HepG2 (cell line): ENCODE data around the gene CPT1B. TPM values are rescaled to one million over a fixed set of nuclear protein-coding genes. Genes with fewer than 3 reads are reported as not detected.
A peak's percentile ranks its signal among the peaks of the same experiment; 100 is the strongest.

Experiments used
- AKAP8 ChIP-seq: sonication (generic); formaldehyde crosslinking; IDR thresholded peaks from 2 replicates; pipeline ENCODE4 v1.5.1; 2020; ENCODE audit warnings: mild to moderate bottlenecking, missing genetic modification reagents
- CBX2 ChIP-seq, 2 experiments: fragments of 200-600 bp in 1 of 2; sonication (generic); formaldehyde crosslinking in 1 of 2; IDR thresholded peaks; 2 replicates each; pipeline versions ENCODE4 v1.7.0 to v1.8.1; 2018 to 2022; ENCODE audit warnings: low read depth in 2 of 2, low read length in 1 of 2, mild to moderate bottlenecking in 1 of 2, missing genetic modification reagents in 1 of 2
- CREM ChIP-seq, 2 experiments: sonication (generic) in 1 of 2; formaldehyde crosslinking in 1 of 2; IDR thresholded peaks; 2 replicates each; pipeline versions ENCODE4 v1.4.0 to v1.6.1; 2016 to 2020; ENCODE audit warnings: antibody characterized with exemption in 1 of 2, mild to moderate bottlenecking in 1 of 2, missing genetic modification reagents in 1 of 2
- MXI1 ChIP-seq: IDR thresholded peaks from 3 replicates; pipeline ENCODE4 v1.6.1; 2012; ENCODE audit warnings: low read depth, low read length, inconsistent platforms, borderline replicate concordance
- ONECUT2 ChIP-seq: sonication (generic); formaldehyde crosslinking; IDR thresholded peaks from 2 replicates; pipeline ENCODE4 v1.4.0; 2020; ENCODE audit warnings: missing genetic modification reagents
- PHF5A ChIP-seq: IDR thresholded peaks from one replicate; pipeline ENCODE4 v1.6.1; 2018; ENCODE audit warnings: low read depth, missing genetic modification reagents; ENCODE audit not compliant: unreplicated experiment
- SALL1 ChIP-seq: sonication (generic); formaldehyde crosslinking; IDR thresholded peaks from 2 replicates; pipeline ENCODE4 v1.8.0; 2022; ENCODE audit warnings: mild to moderate bottlenecking, missing genetic modification reagents
- ZBTB7B ChIP-seq: sonication (generic); formaldehyde crosslinking; IDR thresholded peaks from 2 replicates; pipeline ENCODE4 v1.4.0; 2020; ENCODE audit warnings: missing genetic modification reagents
- ZNF10 ChIP-seq: sonication (generic); formaldehyde crosslinking; IDR thresholded peaks from 2 replicates; pipeline ENCODE4 v1.4.0; 2020; ENCODE audit warnings: mild to moderate bottlenecking, low read depth, missing genetic modification reagents, borderline replicate concordance
- ZNF569 ChIP-seq: sonication (generic); formaldehyde crosslinking; IDR thresholded peaks from 2 replicates; pipeline ENCODE4 v1.5.0; 2020; ENCODE audit warnings: mild to moderate bottlenecking, missing genetic modification reagents, moderate library complexity, borderline replicate concordance
- ZNF605 ChIP-seq: sonication (generic); formaldehyde crosslinking; IDR thresholded peaks from 2 replicates; pipeline ENCODE4 v1.8.0; 2022; ENCODE audit warnings: mild to moderate bottlenecking, missing genetic modification reagents
- polyA plus RNA-seq, 8 experiments: library from polyadenylated mRNA; depleted of rRNA in 3 of 8; stranded (reverse) in 7 of 8; unstranded in 1 of 8; fragments of >200 nt; fragmentation: Illumina TruSeq in 4 of 8; extraction: Trizol in 4 of 8; gene quantifications; 2 replicates each; pipeline versions ENCODE4 v1.2.1 to v1.2.3, GENCODE V29; 2011 to 2016; ENCODE audit warnings: low read depth in 4 of 8, missing spikeins in 1 of 8, mixed read lengths in 1 of 8; ENCODE audit not compliant: insufficient read depth in 1 of 8
- total RNA-seq, 5 experiments: library from RNA; depleted of rRNA; stranded (reverse); fragments of >200 nt; fragmentation: Illumina TruSeq; extraction: Trizol; gene quantifications; 2 replicates each; pipeline ENCODE4 v1.2.3, GENCODE V29; 2016; ENCODE audit warnings: low read depth in 1 of 5
- TF ChIP-seq, protein P1 (sequence below): sonication (generic); formaldehyde crosslinking; IDR thresholded peaks from 2 replicates; pipeline ENCODE4 v1.4.0; 2020; ENCODE audit warnings: missing genetic modification reagents, borderline replicate concordance
- TF ChIP-seq, protein P2 (sequence below): sonication (generic); formaldehyde crosslinking; IDR thresholded peaks from 2 replicates; pipeline ENCODE4 v1.5.0; 2020; ENCODE audit warnings: mild to moderate bottlenecking, missing genetic modification reagents, moderate library complexity
- TF ChIP-seq, protein P3 (sequence below), 2 experiments: sonication (generic) in 1 of 2; formaldehyde crosslinking in 1 of 2; IDR thresholded peaks; 2 replicates each; pipeline versions ENCODE4 v1.4.0 to v1.6.1; 2018 to 2020; ENCODE audit warnings: missing genetic modification reagents in 2 of 2, borderline replicate concordance in 1 of 2, low read depth in 1 of 2, mild to moderate bottlenecking in 1 of 2, missing biosample characterization in 1 of 2
- TF ChIP-seq, protein P4 (sequence below): sonication (generic); formaldehyde crosslinking; IDR thresholded peaks from 2 replicates; pipeline ENCODE4 v1.4.0; 2020; ENCODE audit warnings: missing genetic modification reagents

The CPT1B gene
- total and polyA plus RNA-seq, 2 of the 13 experiments (the other 11 are each of a cell fraction or from before 2014, with no cell fraction given): 9.2 to 19.5 TPM

DNA sequence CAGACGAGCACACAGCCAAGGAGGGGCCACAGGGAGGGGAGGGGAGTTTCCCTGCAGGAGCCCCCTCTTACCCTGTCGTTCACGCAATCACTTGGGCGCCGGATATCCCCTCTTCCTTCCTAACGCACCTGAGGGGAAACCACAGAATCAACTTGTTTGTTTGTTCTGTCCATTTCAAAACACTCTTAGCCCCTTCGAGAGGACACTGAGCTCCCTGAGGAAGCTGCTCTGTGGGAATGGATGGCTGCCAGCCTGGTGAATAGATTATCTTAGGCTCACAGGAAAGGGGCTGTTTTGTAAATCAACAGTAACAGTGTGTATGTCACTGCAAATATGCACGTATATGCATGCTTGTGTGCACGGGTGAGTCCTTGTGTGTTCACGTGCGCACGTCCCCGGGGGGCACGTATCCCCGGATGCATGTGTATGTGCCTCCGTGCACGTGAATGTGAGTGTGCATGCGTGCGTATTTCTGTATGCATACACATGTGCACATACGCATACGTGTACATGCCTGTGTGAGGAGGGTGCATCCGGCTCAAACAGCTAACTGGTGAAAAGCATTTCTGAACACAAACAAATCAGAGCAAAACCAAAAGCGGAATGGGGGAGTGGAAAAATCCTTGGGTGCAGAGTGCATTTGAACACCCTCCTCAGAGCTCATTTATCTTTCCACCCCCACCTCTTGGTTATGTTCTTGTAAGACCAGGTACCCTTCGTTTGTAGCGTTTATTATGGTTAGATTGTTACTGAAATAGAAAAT, 42.5 kb upstream of the CPT1B start (continued):
- TF ChIP-seq ZNF605 (CRISPR knock-in tag) (no peak), CBX2 (IDR thresholded peaks at IDR 0.05; ENCODE audit: low read depth, low read length) (no peak), CBX2 (CRISPR knock-in tag; IDR thresholded peaks at IDR 0.05; ENCODE audit: low read depth) (no peak), ZBTB7B (CRISPR knock-in tag) (peak; percentile 64), SALL1 (peak; percentile 52), AKAP8 (no peak), MXI1 (0 out of 3 replicates have a peak, but pooled peaks have one; percentile 20), PHF5A (CRISPR knock-in tag) (no peak), ZNF569 (CRISPR knock-in tag) (no peak), CREM (IDR thresholded peaks at IDR 0.05) (peak; percentile 25; the same call in 1 of the 2 replicates), CREM (CRISPR knock-in tag; IDR thresholded peaks at IDR 0.05) (no peak), ONECUT2 (CRISPR knock-in tag) (no peak), ZNF10 (0 out of 2 replicates have a peak, but pooled peaks have one; percentile 45)
- TF ChIP-seq, protein P1, sequence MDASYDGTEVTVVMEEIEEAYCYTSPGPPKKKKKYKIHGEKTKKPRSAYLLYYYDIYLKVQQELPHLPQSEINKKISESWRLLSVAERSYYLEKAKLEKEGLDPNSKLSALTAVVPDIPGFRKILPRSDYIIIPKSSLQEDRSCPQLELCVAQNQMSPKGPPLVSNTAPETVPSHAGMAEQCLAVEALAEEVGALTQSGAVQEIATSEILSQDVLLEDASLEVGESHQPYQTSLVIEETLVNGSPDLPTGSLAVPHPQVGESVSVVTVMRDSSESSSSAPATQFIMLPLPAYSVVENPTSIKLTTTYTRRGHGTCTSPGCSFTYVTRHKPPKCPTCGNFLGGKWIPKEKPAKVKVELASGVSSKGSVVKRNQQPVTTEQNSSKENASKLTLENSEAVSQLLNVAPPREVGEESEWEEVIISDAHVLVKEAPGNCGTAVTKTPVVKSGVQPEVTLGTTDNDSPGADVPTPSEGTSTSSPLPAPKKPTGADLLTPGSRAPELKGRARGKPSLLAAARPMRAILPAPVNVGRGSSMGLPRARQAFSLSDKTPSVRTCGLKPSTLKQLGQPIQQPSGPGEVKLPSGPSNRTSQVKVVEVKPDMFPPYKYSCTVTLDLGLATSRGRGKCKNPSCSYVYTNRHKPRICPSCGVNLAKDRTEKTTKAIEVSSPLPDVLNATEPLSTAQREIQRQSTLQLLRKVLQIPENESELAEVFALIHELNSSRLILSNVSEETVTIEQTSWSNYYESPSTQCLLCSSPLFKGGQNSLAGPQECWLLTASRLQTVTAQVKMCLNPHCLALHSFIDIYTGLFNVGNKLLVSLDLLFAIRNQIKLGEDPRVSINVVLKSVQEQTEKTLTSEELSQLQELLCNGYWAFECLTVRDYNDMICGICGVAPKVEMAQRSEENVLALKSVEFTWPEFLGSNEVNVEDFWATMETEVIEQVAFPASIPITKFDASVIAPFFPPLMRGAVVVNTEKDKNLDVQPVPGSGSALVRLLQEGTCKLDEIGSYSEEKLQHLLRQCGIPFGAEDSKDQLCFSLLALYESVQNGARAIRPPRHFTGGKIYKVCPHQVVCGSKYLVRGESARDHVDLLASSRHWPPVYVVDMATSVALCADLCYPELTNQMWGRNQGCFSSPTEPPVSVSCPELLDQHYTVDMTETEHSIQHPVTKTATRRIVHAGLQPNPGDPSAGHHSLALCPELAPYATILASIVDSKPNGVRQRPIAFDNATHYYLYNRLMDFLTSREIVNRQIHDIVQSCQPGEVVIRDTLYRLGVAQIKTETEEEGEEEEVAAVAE (CRISPR knock-in tag): 0 out of 2 replicates have a peak, but pooled peaks have one; percentile 14
- TF ChIP-seq, protein P2, sequence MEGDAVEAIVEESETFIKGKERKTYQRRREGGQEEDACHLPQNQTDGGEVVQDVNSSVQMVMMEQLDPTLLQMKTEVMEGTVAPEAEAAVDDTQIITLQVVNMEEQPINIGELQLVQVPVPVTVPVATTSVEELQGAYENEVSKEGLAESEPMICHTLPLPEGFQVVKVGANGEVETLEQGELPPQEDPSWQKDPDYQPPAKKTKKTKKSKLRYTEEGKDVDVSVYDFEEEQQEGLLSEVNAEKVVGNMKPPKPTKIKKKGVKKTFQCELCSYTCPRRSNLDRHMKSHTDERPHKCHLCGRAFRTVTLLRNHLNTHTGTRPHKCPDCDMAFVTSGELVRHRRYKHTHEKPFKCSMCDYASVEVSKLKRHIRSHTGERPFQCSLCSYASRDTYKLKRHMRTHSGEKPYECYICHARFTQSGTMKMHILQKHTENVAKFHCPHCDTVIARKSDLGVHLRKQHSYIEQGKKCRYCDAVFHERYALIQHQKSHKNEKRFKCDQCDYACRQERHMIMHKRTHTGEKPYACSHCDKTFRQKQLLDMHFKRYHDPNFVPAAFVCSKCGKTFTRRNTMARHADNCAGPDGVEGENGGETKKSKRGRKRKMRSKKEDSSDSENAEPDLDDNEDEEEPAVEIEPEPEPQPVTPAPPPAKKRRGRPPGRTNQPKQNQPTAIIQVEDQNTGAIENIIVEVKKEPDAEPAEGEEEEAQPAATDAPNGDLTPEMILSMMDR (CRISPR knock-in tag): peak; percentile 82
- TF ChIP-seq, protein P3, sequence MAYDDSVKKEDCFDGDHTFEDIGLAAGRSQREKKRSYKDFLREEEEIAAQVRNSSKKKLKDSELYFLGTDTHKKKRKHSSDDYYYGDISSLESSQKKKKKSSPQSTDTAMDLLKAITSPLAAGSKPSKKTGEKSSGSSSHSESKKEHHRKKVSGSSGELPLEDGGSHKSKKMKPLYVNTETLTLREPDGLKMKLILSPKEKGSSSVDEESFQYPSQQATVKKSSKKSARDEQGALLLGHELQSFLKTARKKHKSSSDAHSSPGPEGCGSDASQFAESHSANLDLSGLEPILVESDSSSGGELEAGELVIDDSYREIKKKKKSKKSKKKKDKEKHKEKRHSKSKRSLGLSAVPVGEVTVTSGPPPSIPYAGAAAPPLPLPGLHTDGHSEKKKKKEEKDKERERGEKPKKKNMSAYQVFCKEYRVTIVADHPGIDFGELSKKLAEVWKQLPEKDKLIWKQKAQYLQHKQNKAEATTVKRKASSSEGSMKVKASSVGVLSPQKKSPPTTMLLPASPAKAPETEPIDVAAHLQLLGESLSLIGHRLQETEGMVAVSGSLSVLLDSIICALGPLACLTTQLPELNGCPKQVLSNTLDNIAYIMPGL (CRISPR knock-in tag; IDR thresholded peaks at IDR 0.05; ENCODE audit: borderline replicate concordance in 1 of 2, low read depth in 1 of 2): peak; percentile 8 to 37; a peak in 2 of 4 replicates
- TF ChIP-seq, protein P4, sequence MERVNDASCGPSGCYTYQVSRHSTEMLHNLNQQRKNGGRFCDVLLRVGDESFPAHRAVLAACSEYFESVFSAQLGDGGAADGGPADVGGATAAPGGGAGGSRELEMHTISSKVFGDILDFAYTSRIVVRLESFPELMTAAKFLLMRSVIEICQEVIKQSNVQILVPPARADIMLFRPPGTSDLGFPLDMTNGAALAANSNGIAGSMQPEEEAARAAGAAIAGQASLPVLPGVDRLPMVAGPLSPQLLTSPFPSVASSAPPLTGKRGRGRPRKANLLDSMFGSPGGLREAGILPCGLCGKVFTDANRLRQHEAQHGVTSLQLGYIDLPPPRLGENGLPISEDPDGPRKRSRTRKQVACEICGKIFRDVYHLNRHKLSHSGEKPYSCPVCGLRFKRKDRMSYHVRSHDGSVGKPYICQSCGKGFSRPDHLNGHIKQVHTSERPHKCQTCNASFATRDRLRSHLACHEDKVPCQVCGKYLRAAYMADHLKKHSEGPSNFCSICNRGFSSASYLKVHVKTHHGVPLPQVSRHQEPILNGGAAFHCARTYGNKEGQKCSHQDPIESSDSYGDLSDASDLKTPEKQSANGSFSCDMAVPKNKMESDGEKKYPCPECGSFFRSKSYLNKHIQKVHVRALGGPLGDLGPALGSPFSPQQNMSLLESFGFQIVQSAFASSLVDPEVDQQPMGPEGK (CRISPR knock-in tag): peak; percentile 90
